HepG2 (cell line): ENCODE data around the gene KIRREL2. TPM values are rescaled to one million over a fixed set of nuclear protein-coding genes. Genes with fewer than 3 reads are reported as not detected.

ENCODE experiments used
- ARID5B ChIP-seq: IDR thresholded peaks from 2 replicates; pipeline ENCODE4 v1.4.0; 2020; ENCODE audit warnings: mild to moderate bottlenecking, missing genetic modification reagents
- ARNT2 ChIP-seq: sonication (generic); formaldehyde crosslinking; IDR thresholded peaks from 2 replicates; pipeline ENCODE4 v1.8.0; 2022; ENCODE audit warnings: mild to moderate bottlenecking, low read depth, missing genetic modification reagents, moderate library complexity
- ERF ChIP-seq: IDR thresholded peaks from 2 replicates; pipeline ENCODE4 v1.6.1; 2018; ENCODE audit warnings: missing biosample characterization, missing genetic modification reagents
- KLF11 ChIP-seq: IDR thresholded peaks from 2 replicates; pipeline ENCODE4 v1.6.1; 2016; ENCODE audit warnings: missing compliant biosample characterization
- KMT2B ChIP-seq: IDR thresholded peaks from 2 replicates; pipeline ENCODE4 v1.6.1; 2016; ENCODE audit warnings: missing genetic modification reagents, missing compliant biosample characterization
- LCORL ChIP-seq, 2 experiments: fragments of 450-650 bp in 1 of 2; sonication (generic) in 1 of 2; formaldehyde crosslinking in 1 of 2; IDR thresholded peaks; 2 replicates each; pipeline versions ENCODE4 v1.5.0 to v1.6.1; 2017 to 2020; ENCODE audit warnings: antibody characterized with exemption in 1 of 2, missing genetic modification reagents in 1 of 2
- MAF1 ChIP-seq: sonication (generic); formaldehyde crosslinking; IDR thresholded peaks from 2 replicates; pipeline ENCODE4 v1.5.0; 2020; ENCODE audit warnings: missing genetic modification reagents, borderline replicate concordance
- MBD4 ChIP-seq: IDR thresholded peaks from 2 replicates; pipeline ENCODE4 v1.6.1; 2012; ENCODE audit warnings: low read length, inconsistent platforms, borderline replicate concordance
- MXD3 ChIP-seq: IDR thresholded peaks from 2 replicates; pipeline ENCODE4 v1.6.1; 2016; ENCODE audit warnings: mild to moderate bottlenecking, missing biosample characterization, missing genetic modification reagents
- NPAS2 ChIP-seq: sonication (generic); formaldehyde crosslinking; IDR thresholded peaks from 2 replicates; pipeline ENCODE4 v1.8.0; 2022; ENCODE audit warnings: mild to moderate bottlenecking, missing genetic modification reagents, borderline replicate concordance
- ONECUT2 ChIP-seq: sonication (generic); formaldehyde crosslinking; IDR thresholded peaks from 2 replicates; pipeline ENCODE4 v1.4.0; 2020; ENCODE audit warnings: missing genetic modification reagents
- SIN3B ChIP-seq: fragments of 150-350 bp; IDR thresholded peaks from 2 replicates; pipeline ENCODE4 v1.6.1; 2014; ENCODE audit warnings: low read length
- SUZ12 ChIP-seq: fragments of 150-350 bp; IDR thresholded peaks from 2 replicates; pipeline ENCODE4 v1.6.1; 2014; ENCODE audit warnings: low read depth, low read length
- TBL1XR1 ChIP-seq: fragments of 150-350 bp; IDR thresholded peaks from 2 replicates; pipeline ENCODE4 v1.6.1; 2014; ENCODE audit warnings: borderline replicate concordance, low read length; ENCODE audit not compliant: partially characterized antibody
- TGIF2 ChIP-seq: IDR thresholded peaks from 2 replicates; pipeline ENCODE4 v1.6.1; 2016; ENCODE audit warnings: control low read depth, missing compliant biosample characterization
- ZBTB8A ChIP-seq: sonication (generic); formaldehyde crosslinking; IDR thresholded peaks from 2 replicates; pipeline ENCODE4 v1.4.0; 2020; ENCODE audit warnings: mild to moderate bottlenecking, low read depth, missing genetic modification reagents, borderline replicate concordance
- ZNF143 ChIP-seq: sonication (generic); formaldehyde crosslinking; IDR thresholded peaks from 2 replicates; pipeline ENCODE4 v1.4.0; 2020; ENCODE audit warnings: missing genetic modification reagents
- ZNF180 ChIP-seq: sonication (generic); formaldehyde crosslinking; IDR thresholded peaks from 2 replicates; pipeline ENCODE4 v1.4.0; 2020; ENCODE audit warnings: low read depth, missing genetic modification reagents, borderline replicate concordance
- ZNF253 ChIP-seq: sonication (generic); formaldehyde crosslinking; IDR thresholded peaks from 2 replicates; pipeline ENCODE4 v1.8.0; 2022; ENCODE audit warnings: mild to moderate bottlenecking, missing genetic modification reagents, borderline replicate concordance
- ZNF276 ChIP-seq: sonication (generic); formaldehyde crosslinking; IDR thresholded peaks from 2 replicates; pipeline ENCODE4 v1.4.0; 2020; ENCODE audit warnings: mild to moderate bottlenecking, low read depth, missing genetic modification reagents
- ZNF33B ChIP-seq: sonication (generic); formaldehyde crosslinking; IDR thresholded peaks from 2 replicates; pipeline ENCODE4 v1.5.1; 2020; ENCODE audit warnings: mild to moderate bottlenecking, missing genetic modification reagents
- ZNF598 ChIP-seq: sonication (generic); formaldehyde crosslinking; IDR thresholded peaks from 2 replicates; pipeline ENCODE4 v1.5.1; 2020; ENCODE audit warnings: mild to moderate bottlenecking, missing genetic modification reagents, borderline replicate concordance
- ZNF652 ChIP-seq: IDR thresholded peaks from 2 replicates; pipeline ENCODE4 v1.6.1; 2016; ENCODE audit warnings: low read depth, borderline replicate concordance
- ZNF713 ChIP-seq: sonication (generic); formaldehyde crosslinking; IDR thresholded peaks from 2 replicates; pipeline ENCODE4 v1.4.0; 2020; ENCODE audit warnings: mild to moderate bottlenecking, missing genetic modification reagents
- polyA plus RNA-seq, 8 experiments: library from polyadenylated mRNA; depleted of rRNA in 3 of 8; stranded (reverse) in 7 of 8; unstranded in 1 of 8; fragments of >200 nt; fragmentation: Illumina TruSeq in 4 of 8; extraction: Trizol in 4 of 8; gene quantifications; 2 replicates each; pipeline versions ENCODE4 v1.2.1 to v1.2.3, GENCODE V29; 2011 to 2016; ENCODE audit warnings: low read depth in 4 of 8, missing spikeins in 1 of 8, mixed read lengths in 1 of 8; ENCODE audit not compliant: insufficient read depth in 1 of 8
- total RNA-seq, 5 experiments: library from RNA; depleted of rRNA; stranded (reverse); fragments of >200 nt; fragmentation: Illumina TruSeq; extraction: Trizol; gene quantifications; 2 replicates each; pipeline ENCODE4 v1.2.3, GENCODE V29; 2016; ENCODE audit warnings: low read depth in 1 of 5
- TF ChIP-seq, protein P1 (sequence below): sonication (generic); formaldehyde crosslinking; conservative IDR thresholded peaks from 2 replicates; pipeline ENCODE4 v1.4.0; 2020; ENCODE audit warnings: missing genetic modification reagents

The KIRREL2 gene
- total and polyA plus RNA-seq, 2 of the 13 experiments (the other 11 are each of a cell fraction or from before 2014, with no cell fraction given), result 0.18 to 2.4 TPM

DNA sequence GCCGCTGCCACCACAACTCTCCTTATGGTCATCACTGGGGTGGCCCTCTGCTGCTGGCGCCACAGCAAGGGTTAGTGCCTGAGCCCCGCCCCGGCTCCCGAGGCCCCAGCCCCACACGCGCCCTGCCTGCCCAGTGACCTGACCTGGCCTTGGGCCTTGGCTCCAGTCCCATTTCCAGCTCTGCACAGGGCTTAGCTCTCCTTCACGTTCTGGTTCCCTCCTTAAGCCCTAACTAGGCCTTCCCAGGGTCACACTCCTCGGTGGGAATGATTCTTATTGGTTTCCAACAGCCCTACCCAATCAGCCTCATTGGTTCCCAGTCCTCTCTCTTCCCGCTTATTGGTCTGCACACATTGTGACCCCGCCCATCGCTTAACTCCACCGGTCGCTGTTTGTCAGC is 5.8 kb downstream of the KIRREL2 start (continued):
- TF ChIP-seq, protein P1, sequence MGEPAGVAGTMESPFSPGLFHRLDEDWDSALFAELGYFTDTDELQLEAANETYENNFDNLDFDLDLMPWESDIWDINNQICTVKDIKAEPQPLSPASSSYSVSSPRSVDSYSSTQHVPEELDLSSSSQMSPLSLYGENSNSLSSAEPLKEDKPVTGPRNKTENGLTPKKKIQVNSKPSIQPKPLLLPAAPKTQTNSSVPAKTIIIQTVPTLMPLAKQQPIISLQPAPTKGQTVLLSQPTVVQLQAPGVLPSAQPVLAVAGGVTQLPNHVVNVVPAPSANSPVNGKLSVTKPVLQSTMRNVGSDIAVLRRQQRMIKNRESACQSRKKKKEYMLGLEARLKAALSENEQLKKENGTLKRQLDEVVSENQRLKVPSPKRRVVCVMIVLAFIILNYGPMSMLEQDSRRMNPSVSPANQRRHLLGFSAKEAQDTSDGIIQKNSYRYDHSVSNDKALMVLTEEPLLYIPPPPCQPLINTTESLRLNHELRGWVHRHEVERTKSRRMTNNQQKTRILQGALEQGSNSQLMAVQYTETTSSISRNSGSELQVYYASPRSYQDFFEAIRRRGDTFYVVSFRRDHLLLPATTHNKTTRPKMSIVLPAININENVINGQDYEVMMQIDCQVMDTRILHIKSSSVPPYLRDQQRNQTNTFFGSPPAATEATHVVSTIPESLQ (CRISPR knock-in tag), result no peak
- no peak for TF ChIP-seq ZNF598 (CRISPR knock-in tag)
- TF ChIP-seq ZNF276, result no peak
- no peak for TF ChIP-seq SIN3B
- 0 out of 2 replicates have a peak, but pooled peaks have one; percentile 31 for TF ChIP-seq ARID5B (CRISPR knock-in tag)
- no peak for TF ChIP-seq LCORL (IDR thresholded peaks at IDR 0.05)
- no peak for TF ChIP-seq LCORL (CRISPR knock-in tag; IDR thresholded peaks at IDR 0.05)
- no peak for TF ChIP-seq ZNF253 (CRISPR knock-in tag)
- TF ChIP-seq MBD4, result no peak
- TF ChIP-seq MXD3, result no peak
- no peak for TF ChIP-seq TGIF2
- TF ChIP-seq ARNT2 (CRISPR knock-in tag), result no peak
- no peak for TF ChIP-seq KLF11 (CRISPR knock-in tag)
- TF ChIP-seq ZNF143 (CRISPR knock-in tag), result no peak
- TF ChIP-seq NPAS2 (CRISPR knock-in tag), result no peak
- no peak for TF ChIP-seq ZNF713 (CRISPR knock-in tag)
- no peak for TF ChIP-seq ZNF180
- TF ChIP-seq ERF (CRISPR knock-in tag), result 0 out of 2 replicates have a peak, but pooled peaks have one; percentile 18
- no peak for TF ChIP-seq TBL1XR1
- TF ChIP-seq MAF1 (CRISPR knock-in tag), result no peak
- no peak for TF ChIP-seq ZNF33B
- no peak for TF ChIP-seq ZNF652 (CRISPR knock-in tag)
- no peak for TF ChIP-seq ZBTB8A (CRISPR knock-in tag)
- TF ChIP-seq ONECUT2, result no peak
- TF ChIP-seq SUZ12, result no peak
- TF ChIP-seq KMT2B (CRISPR knock-in tag), result no peak
